T-helper 1 cell (primary cell): Measurements from ENCODE around the gene ARHGAP44.
"Not testable (repeated sequence)": the region's sequence is repeated elsewhere in the genome, so short reads cannot be mapped to it uniquely, and the experiment has no call there.

Source experiments
- DNase-seq, 5 donors: peaks; one replicate each; pipeline ENCODE4 v3.0.0-alpha.2; 2012 to 2020

Gene ARHGAP44

DNA sequence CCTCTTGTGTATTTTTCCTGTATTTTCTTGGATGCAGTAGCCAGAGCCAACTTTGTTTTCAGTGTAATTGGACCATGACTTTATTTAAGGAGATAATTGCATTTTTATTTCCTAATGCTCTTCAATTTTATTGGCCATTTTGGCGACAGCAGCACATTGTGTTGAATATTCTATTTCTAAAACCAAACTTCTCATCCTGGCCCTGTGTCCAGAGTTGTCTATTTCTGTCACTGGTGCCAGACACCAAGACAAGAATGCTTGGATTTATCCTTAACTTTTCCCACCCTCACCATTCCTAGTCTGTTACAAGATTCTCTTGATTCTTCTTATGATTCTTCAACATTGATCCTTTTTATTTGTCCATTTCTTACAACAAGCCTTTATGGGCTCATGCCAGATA is 37.1 kb downstream of the ARHGAP44 start:
- DNase-seq = no peak

DNA sequence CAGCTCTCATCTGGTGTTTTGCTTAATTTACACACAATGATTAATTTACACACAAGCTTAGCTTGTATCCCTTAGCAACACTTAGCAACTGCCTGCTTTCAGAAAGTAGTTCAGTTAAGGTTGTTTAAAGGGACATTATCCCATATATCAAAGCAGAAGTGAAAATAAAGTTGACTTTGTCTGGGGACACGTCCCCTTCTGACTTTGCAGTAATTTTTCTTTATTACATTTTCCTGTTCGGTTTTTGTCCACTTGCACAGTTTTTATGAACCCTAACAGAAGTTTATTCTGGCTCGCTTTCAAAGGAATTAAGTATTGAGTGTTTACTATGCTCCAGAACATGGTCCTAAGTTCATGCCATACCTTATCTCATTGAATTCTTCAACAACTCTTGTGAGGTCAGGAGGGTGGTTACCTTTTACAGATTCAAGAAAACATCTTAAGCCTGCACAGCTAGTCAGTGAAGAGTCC is 41.5 kb downstream of the ARHGAP44 start:
- DNase-seq = no peak

DNA sequence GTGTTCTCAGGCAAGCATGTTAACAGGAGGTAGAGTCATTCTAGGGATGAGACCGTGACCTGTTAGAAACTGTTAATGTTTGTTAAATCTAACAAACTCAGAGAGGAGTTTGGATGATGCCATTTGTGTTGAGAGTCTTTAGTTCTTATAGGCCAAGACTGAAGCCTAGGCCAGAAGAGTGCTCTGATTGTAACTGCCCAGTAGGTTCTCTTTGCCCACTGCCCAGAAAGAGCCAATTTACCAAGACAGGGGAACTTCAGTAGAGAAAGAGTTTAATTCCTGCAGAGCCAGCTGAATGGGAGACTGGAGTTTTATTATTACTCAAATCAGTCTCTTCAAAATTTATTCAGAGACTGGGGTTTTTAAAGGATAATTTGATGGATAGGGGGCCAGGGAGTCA is 42.5 kb downstream of the ARHGAP44 start:
- no peak for DNase-seq

DNA sequence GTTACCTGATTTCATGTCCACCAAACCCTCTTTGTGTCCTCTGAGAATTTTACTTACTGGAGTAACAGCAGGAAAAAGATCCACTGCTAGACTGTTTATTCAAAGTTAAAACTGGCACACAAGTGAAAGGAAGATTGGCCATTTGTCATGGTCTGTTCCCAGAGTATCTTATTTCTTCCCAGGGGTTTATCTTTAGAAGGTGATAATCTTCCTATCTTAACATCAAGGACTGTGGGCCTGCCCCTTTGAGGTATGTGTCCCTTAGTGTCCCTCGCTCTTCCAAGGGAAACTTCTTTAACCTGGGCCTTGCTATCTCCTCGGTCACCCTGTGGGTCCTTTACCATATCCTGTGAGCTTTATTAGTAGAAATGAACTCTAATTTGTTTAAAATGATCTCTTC is 49.7 kb downstream of the ARHGAP44 start:
- DNase-seq = no peak

DNA sequence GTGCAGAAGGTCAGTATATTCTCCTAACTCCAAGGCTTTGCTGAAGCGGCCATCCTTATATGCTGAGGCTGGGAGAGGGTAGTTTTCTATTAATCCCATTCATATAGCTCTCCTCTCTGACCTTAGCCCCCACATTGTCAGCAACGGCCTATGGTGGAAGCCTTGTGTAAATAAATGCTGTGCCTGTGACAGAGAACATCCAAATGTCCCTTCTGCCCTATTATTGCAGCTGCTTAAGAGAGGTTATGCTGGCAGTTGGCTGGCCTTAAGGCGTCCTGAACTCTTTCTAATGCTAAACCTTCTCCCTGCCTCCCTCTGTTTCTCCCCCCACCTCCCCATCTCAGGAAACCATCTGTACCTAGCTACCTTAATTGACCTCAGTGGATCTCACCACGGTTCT is 53.6 kb downstream of the ARHGAP44 start:
- no peak for DNase-seq

DNA sequence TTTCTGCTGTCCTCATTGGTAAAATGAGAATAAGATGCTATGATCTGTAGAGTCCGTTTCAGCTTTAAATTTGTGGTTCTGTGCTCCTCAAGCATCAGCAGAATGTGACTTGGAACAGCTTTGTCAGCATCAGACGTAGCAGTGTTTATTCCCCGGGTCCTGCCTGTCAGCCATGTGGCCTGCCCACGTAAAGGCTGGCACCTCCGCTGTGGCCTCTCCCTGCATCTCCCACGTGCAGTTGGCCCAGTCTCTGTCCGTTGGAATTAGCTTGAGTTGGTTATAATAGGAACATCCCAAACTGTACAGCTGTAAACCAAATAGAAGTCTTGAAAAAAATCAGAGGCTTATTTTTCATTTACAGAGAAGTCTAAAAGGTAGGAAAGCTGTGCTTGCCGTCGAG is 61.7 kb downstream of the ARHGAP44 start:
- DNase-seq = no peak

DNA sequence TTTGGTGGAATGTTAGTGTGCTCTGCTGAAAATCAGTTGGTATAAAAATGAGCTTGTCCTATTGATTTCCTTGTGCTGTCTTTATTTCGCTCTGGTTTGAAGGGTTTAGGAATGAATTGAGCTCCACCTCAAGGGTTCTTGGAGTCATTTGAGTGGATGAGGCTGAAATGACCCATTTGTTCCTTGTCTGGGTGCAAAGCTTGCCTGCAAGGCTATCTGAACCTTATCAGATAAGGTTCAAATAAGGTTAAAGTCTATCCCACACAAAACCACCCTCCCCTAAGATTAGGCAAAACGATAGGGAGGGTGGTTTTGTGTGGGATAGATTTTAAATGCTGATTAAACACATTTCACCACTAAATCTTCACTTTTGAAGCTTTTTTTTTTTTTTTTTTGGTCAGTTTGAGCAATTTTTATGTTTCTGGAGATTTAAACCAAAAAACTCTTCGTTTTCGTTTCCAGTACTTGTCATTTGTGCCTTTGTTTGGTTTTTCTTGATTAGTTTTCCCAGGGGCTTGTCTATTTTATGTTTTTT is 62.7 kb downstream of the ARHGAP44 start:
- DNase-seq = no peak

DNA sequence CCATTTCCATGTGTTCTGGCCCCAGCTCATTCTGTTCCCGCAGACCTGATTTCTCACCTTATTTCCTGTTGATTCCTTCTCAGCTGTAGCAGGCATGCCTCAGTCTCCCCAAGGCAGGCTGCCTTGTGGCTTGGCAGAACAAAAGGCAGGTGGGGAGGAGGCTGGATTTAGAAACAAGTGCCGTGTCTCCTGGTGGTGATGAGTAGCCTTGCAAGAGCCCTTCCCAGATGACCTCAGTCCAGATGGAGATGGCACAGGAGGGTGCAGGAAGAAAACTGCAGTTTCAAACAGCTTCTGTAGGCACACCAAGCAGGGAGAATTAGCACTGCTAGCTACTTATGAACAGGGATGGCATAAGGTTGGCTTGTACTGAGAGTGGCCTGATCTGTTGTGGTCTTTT is 64.6 kb downstream of the ARHGAP44 start:
- no peak for DNase-seq

DNA sequence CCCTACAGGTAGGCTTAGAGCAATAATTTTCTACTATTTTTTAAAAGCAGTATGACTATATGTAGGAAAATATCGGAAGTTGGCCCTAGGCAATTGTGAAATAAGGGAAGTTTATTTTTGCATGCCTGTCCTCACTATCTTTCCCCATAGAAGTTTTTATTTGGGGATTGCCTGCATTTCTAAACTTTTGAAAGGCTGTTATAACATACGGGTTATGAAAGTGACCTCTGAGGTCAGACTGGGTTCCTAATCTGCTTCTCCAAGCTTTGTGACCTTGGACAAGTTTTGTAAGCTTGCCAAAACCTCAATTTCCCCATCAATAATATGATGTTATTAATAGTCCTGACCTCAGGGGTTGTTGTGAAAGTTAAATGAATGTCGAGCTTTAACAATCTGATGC is 67.1 kb downstream of the ARHGAP44 start:
- no peak for DNase-seq

DNA sequence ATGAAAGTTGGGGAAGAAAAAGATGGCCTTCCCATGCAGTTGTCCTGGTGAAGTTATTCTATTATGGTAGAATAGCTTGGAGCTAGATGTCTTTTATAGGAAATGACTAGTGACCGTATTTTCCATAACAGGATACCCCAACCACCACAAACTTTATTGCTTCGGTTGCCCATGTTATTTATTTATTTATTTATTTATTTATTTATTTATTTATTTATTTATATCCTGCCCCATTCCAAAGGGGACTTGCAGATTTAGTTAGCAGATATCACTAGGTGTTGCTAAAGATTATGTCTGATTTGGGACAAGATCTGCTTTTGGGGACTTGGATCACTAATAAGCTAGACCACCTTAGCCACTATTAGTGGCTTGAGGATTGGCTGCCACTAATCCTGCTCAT is 68.3 kb downstream of the ARHGAP44 start:
- DNase-seq = no peak

DNA sequence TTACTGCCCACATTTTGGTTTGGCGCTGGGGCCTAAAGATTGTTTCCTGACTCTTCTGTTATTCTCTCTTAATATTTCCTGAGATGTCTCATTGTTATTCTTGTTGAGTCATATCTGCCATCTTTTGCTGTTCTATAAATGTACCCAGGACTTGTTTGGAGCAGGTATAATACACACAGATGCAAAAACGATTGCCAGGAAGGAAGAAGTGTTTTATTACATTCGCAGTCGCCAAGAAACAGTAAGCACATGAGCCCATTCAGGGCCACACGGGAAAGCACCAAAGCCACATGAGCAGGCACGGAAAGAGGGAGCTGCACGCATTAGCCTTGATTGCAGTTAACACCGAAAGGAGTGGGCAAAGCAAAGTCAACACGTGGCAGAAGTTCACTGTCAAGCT is 70.2 kb downstream of the ARHGAP44 start:
- no peak for DNase-seq

DNA sequence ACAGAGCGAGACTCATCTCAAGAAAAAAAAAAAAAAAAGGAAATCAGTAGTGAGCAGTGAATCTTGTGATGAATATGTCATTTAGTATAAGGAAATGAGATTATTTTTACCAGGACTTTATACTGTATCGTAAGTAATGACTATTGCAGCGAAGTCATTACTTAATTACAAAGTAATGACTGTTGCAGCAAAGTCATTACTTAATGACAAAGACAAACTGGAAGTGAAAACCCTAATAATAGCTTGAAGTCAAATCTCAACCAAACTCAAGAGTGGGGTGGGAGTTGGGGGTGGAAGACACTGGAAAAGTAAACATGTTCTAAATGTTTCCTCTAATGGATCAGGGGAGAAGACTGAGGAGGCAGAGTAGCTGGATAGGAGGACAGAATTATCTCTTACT is 76.5 kb downstream of the ARHGAP44 start:
- no peak for DNase-seq

DNA sequence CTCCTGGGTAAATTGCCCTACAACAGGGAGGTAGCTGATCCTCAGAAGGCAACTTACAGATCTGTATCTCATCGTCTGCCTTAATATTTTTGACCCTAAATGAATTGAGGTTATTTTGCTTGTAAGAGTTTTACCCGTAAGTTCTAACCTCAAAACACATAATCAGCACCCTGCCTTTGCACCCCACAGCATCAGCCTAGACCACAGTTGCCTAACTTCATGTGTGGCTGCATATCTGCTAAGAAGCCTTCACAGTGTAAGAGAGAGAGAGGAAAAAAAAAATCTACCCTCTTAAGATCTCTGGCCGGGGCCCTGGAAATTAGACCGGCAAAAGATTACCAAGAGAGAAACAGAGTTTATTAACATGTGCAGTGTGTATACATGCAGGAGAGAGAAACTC is 76.9 kb downstream of the ARHGAP44 start:
- no peak for DNase-seq

DNA sequence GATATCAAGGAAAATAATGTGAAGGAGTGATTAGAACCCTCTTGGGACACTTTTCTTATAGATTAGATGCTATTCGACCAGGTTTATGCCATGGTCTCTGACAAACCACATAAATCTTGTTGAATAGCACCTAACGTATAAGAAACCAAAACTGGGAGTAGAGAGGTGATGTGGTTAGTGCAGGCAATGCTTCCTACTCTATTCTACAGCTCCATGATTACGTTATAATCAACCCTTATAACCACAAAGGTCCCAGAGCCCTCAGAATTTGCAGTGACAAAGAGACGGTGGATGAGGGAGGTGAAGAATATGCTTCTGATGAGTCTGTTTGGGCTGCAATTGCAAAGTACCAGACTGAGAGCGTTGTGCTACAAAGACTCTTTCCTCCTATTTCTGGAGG is 78.4 kb downstream of the ARHGAP44 start:
- no peak for DNase-seq

DNA sequence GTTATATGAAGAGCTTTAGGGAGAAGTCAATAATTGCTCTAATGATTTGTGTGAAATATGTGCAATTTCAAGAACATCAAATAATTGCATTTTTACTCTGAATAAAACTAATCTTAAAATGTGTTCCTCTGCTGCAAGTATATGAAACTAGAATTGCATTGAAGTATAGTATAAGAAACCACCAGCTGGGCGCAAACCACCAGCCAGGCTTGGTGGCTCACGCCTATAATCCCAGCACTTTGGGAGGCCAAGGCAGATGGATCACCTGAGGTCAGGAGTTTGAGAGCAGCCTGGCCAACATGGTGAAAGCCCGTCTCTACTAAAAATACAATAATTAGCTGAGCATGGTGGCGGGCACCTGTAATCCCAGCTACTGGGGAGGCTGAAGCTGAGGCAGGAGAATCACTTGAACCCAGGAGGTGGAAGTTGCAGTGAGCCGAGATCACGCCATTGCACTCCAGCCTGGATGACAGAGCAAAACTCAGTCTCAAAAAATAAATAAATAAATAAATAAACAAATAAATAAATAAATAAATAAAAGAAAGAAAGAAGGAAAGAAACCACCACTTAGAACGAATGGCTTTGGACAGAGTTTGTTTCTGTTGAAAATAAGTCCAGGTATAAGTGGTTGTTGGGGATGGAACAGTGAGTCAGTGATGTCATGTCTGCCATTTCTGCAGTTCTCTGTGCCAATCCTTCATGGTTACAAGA is 84.3 kb downstream of the ARHGAP44 start:
- DNase-seq = not testable (repeated sequence)

DNA sequence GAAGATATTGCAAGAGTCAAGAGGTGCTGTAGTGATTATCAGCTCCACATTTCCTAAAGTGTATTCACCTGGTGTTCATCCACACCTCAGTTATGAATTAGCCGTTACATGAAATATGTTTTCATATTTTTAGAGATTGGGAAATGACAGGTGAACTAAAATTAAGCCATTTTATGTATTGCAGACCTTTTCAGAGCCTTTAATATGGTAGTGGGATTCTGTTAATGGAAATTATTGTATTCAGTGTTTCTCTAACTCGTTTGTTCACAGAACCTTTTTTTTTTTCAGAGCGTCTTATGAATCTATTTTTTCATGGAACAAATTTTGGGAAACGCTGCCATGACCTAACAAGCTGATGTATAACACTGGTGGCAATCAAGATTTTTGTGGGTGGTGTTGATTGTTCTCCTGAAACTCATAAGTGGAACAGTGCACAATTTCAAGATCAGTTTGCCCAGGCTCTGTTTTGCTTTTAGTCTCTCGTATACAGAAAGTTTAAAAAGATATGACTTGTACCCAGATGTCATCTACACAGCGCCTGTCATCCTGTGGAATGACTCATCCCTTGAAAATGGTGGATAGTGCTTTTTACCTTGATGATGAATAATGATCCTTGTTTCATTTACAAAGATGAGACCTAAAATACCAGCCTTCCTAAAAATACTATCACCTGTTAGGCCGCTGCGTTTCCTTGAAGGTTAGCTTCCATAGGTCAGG is 88.8 kb downstream of the ARHGAP44 start:
- DNase-seq = no peak

DNA sequence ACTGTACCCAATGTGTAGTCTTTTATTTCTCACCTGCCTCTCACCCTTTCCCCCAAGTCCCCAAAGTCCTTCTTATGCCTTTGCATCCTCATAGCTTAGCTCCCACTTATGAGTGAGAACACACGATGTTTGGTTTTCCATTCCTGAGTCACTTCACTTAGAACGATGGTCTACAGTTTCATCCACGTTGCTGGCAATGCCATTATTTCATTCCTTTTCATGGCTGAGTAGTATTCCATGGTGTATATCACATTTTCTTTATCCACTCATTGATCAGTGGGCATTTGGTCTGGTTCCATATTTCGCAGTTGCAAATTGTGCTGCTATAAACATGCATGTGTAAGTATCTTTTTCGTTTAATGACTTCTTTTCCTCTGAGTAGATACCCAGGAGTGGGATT is 89.8 kb downstream of the ARHGAP44 start:
- not testable (repeated sequence) for DNase-seq

DNA sequence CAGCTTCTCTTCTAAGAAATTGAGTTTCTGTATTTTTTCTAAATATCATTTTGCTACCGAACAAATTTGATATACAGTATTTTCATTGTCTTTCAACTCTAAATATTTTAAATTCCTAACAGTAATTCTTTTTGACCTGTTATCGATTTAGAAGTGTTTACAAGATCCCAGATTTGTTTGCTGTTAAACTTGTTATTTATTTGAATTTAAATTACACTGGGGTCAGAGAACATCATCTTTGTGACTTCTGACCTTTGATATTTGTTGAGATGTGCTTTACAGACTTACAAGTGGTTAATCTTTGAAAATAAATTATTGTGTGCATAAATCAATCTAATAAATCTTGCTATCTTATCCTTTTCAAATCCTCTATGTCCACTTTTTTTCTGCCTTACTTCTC is 94.2 kb downstream of the ARHGAP44 start:
- DNase-seq = no peak

DNA sequence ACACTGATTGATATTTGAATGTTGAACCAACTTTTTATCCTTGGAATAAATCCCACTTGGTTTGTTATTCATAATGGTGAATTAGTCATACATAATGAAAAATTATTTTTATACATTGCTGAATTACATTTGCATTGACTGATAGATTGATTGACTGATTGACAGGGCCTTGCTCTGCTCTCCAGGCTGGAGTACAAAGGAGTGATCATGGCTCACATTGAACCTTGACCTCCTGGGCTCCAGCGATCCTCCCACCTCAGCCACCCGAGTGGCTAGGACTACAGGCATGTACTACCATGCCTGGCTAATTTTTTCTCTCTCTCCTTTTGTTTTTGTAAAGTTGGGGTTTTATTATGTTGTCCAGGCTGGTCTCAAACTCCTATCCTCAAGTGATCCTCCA is 97.8 kb downstream of the ARHGAP44 start:
- DNase-seq = no peak

DNA sequence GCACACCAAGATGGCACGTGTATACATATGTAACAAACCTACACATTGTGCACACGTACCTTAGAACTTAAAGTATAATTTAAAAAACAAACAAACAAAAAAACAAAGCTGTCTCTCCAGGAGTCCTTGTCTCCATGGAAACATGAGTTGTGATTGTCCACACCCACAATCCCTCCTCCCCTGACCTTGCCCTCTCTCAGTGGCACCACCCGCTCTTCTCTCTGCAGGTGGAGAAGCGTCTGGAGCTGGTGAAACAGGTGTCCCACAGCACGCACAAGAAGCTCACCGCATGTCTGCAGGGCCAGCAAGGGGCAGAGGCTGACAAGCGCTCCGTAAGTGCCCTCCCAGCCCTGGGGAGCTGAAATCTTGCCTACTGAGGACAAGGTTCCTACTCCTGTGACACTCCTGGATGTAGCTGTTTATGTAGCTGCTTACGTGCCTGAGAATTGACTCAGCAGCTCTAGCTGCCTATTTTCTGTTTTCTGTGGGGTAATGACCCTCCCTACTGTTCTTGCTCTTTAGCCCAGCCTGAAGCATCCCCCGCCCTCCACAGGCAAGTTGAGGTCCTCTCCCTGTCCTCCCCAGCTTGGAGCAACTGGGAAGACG is 107.0 kb downstream of the ARHGAP44 start:
- no peak for DNase-seq

DNA sequence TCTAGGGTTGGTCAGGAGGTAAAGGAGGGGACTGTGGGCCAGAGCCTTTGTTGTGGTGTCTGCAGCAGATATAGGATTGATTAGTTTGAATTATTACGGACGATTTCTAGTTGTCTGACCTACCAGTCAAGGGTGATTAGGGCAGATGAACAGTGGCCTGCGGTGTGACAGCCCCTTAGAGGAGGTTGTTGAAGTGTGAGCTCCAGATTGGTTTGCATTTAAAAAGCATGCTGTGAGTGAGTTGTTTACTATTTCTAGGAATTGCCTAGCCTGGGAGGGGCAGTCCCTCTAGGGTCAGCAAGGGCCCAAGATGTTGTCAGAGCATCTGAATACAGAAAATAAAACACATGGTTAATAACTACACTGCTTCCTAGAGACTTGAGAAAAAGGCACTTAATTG is 108.8 kb downstream of the ARHGAP44 start:
- DNase-seq = no peak

DNA sequence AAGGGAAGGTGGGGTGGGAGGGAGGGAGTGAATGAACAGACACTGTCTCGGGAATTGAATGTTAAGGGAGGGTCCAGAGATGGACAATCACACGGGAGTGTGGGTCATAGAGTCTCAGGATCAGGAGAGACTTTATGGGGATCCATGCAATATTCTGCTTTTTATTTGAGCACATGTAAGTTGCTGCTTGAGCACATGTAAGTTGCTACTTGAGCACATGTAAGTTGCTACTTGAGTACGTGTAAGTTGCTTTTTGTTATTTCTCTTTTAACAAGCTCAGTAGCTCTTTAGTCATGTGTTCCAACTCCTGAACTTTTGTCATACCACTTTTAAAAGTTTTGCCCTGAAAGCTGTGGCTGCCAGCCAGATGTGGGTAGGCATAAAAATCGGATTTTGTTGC is 110.3 kb downstream of the ARHGAP44 start:
- DNase-seq = no peak

DNA sequence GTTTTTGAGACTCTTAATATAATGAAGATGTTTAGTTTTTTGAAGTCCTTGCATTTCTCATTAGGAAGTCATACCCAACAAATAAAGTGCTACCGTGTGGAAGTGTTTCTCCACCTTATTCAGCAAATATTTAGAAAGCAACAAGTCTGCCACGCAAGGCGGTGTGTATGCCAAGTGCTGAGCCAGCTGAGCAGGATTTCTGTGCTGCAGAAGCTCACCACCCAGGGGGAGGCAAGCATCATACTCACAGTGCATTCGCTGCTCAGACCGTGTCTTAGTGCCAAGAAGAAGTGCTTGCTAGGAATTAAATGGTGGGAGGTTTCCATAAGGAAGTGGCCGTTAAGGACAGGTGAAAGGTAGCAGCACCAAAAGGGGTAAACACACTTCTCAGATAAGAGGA is 111.2 kb downstream of the ARHGAP44 start:
- DNase-seq = no peak

DNA sequence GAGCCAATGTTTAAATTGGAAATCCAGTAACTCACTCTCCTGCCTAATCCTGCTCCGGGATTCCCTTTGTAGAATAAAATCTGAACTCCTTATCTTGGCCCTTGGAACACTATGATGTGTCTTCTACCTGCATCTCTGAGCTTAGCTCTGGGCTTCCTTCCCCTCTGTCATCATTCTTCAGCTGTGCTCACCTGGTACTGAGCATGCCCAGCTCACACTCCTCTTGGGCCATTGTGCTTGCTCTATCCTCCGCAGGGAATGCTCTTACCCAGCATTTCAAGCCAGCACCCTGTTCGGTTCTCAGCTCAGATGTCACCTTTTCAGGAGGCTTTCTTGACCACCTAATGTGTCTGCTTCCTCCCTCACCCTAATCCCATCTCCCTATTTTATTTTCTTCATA is 112.7 kb downstream of the ARHGAP44 start:
- no peak for DNase-seq
